WTC11 (cell line): ENCODE data around the gene AAGAB.

Experiments
- FOXP1 ChIP-seq: sonication (generic); formaldehyde crosslinking; IDR thresholded peaks from 2 replicates; pipeline ENCODE4 v1.8.0; 2022; ENCODE audit warnings: missing genetic modification reagents, mild to moderate bottlenecking, moderate library complexity, borderline replicate concordance
- TP53 ChIP-seq: sonication (generic); formaldehyde crosslinking; IDR thresholded peaks from 2 replicates; pipeline ENCODE4 v1.8.1; 2023; ENCODE audit warnings: mild to moderate bottlenecking, missing genetic modification reagents
- TF ChIP-seq, protein P1 (sequence below): fragments of 200-600 bp; IDR thresholded peaks from 2 replicates; pipeline ENCODE4 v1.8.0; 2022; ENCODE audit warnings: antibody characterized with exemption
- TF ChIP-seq, protein P2 (sequence below): sonication (generic); formaldehyde crosslinking; IDR thresholded peaks from 2 replicates; pipeline ENCODE4 v1.8.0; 2023; ENCODE audit warnings: missing genetic modification reagents, mild to moderate bottlenecking, borderline replicate concordance

DNA sequence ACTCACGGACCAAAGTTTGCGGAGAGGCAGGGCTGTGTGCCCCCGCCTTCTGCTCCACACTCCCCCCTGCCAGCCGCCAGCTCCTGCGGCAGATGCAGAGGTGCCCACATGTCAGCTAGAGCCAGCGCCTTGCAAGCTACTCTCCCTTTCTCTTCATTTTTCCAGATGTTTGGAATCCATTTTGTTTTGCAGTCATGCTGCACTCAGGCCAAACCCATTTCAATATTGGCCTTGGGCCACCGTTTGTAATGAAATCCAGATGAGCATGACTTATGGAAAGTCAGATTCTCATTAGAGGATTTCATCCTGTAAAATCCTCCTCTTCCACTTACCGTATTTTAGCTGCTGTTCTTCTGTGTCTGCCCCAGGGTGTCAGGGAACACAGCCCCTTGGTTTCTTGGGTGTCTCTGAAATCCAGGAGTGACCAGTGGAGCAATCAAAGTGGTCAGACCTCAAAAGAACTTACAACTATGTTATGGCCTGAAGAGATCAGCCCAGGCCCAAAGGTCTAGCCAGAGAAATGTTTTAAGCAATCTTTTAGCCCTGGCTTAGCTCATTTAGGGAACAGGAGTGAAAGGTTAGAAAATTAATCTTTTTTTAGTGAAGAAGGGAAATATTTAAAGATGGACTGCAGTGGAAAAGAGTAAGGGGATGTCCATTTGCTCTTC is 65.8 kb downstream of the AAGAB start:
- TF ChIP-seq, protein P1, sequence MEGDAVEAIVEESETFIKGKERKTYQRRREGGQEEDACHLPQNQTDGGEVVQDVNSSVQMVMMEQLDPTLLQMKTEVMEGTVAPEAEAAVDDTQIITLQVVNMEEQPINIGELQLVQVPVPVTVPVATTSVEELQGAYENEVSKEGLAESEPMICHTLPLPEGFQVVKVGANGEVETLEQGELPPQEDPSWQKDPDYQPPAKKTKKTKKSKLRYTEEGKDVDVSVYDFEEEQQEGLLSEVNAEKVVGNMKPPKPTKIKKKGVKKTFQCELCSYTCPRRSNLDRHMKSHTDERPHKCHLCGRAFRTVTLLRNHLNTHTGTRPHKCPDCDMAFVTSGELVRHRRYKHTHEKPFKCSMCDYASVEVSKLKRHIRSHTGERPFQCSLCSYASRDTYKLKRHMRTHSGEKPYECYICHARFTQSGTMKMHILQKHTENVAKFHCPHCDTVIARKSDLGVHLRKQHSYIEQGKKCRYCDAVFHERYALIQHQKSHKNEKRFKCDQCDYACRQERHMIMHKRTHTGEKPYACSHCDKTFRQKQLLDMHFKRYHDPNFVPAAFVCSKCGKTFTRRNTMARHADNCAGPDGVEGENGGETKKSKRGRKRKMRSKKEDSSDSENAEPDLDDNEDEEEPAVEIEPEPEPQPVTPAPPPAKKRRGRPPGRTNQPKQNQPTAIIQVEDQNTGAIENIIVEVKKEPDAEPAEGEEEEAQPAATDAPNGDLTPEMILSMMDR = no peak
- TF ChIP-seq TP53 (CRISPR knock-in tag) (no peak), FOXP1 (no peak)
- TF ChIP-seq, protein P2, sequence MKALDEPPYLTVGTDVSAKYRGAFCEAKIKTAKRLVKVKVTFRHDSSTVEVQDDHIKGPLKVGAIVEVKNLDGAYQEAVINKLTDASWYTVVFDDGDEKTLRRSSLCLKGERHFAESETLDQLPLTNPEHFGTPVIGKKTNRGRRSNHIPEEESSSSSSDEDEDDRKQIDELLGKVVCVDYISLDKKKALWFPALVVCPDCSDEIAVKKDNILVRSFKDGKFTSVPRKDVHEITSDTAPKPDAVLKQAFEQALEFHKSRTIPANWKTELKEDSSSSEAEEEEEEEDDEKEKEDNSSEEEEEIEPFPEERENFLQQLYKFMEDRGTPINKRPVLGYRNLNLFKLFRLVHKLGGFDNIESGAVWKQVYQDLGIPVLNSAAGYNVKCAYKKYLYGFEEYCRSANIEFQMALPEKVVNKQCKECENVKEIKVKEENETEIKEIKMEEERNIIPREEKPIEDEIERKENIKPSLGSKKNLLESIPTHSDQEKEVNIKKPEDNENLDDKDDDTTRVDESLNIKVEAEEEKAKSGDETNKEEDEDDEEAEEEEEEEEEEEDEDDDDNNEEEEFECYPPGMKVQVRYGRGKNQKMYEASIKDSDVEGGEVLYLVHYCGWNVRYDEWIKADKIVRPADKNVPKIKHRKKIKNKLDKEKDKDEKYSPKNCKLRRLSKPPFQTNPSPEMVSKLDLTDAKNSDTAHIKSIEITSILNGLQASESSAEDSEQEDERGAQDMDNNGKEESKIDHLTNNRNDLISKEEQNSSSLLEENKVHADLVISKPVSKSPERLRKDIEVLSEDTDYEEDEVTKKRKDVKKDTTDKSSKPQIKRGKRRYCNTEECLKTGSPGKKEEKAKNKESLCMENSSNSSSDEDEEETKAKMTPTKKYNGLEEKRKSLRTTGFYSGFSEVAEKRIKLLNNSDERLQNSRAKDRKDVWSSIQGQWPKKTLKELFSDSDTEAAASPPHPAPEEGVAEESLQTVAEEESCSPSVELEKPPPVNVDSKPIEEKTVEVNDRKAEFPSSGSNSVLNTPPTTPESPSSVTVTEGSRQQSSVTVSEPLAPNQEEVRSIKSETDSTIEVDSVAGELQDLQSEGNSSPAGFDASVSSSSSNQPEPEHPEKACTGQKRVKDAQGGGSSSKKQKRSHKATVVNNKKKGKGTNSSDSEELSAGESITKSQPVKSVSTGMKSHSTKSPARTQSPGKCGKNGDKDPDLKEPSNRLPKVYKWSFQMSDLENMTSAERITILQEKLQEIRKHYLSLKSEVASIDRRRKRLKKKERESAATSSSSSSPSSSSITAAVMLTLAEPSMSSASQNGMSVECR (CRISPR knock-in tag) = no peak
